Hepatocyte (in vitro differentiated cells): ENCODE data around the gene AP3D1. TPM values are rescaled to one million over a fixed set of nuclear protein-coding genes. Genes with fewer than 3 reads are reported as not detected.

Source experiments
- DNase-seq: peaks from one replicate; pipeline ENCODE4 v3.0.0-alpha.2; 2016; ENCODE audit warnings: low spot score
- H2AFZ ChIP-seq: fragments of 200-600 bp; sonication (generic); 2 replicates; pipeline ENCODE4 v1.6.0; 2016; ENCODE audit warnings: antibody characterized with exemption, mild to moderate bottlenecking
- H3K27ac ChIP-seq: fragments of 200-600 bp; sonication (generic); 2 replicates; pipeline ENCODE4 v1.5.1; 2016; ENCODE audit warnings: mild to moderate bottlenecking
- H3K27me3 ChIP-seq: fragments of 200-600 bp; sonication (generic); 2 replicates; pipeline ENCODE4 v1.6.1; 2016
- H3K36me3 ChIP-seq: fragments of 200-600 bp; sonication (generic); replicated peaks from 2 replicates; pipeline ENCODE4 v1.5.1; 2016; ENCODE audit warnings: low read depth; ENCODE audit not compliant: insufficient read depth
- H3K4me1 ChIP-seq: fragments of 200-600 bp; sonication (generic); 2 replicates; pipeline ENCODE4 v1.5.1; 2016; ENCODE audit warnings: mild to moderate bottlenecking, moderate library complexity; ENCODE audit not compliant: insufficient read depth
- H3K4me2 ChIP-seq: fragments of 200-600 bp; sonication (generic); 2 replicates; pipeline ENCODE4 v1.6.0; 2016
- H3K4me3 ChIP-seq: fragments of 200-600 bp; sonication (generic); 2 replicates; pipeline ENCODE4 v1.5.1; 2016; ENCODE audit warnings: mild to moderate bottlenecking
- H3K79me2 ChIP-seq: fragments of 200-600 bp; sonication (generic); 2 replicates; pipeline ENCODE4 v1.6.0; 2017; ENCODE audit warnings: mild to moderate bottlenecking
- H3K9me2 ChIP-seq: fragments of 200-600 bp; sonication (generic); replicated peaks from 2 replicates; pipeline ENCODE4 v1.6.0; 2017; ENCODE audit warnings: mild to moderate bottlenecking; ENCODE audit not compliant: insufficient read depth
- H3K9me3 ChIP-seq: fragments of 200-600 bp; sonication (generic); 2 replicates; pipeline ENCODE4 v1.5.1; 2016; ENCODE audit warnings: low read depth, mild to moderate bottlenecking
- H4K20me1 ChIP-seq: fragments of 200-600 bp; sonication (generic); 2 replicates; pipeline ENCODE4 v1.6.0; 2016; ENCODE audit warnings: mild to moderate bottlenecking; ENCODE audit not compliant: insufficient read depth, poor library complexity, severe bottlenecking
- EZH2 ChIP-seq: fragments of 200-600 bp; sonication (generic); IDR thresholded peaks from 2 replicates; pipeline ENCODE4 v1.6.1; 2016; ENCODE audit warnings: antibody characterized with exemption, mild to moderate bottlenecking, borderline replicate concordance
- EZH2phosphoT487 ChIP-seq: fragments of 200-600 bp; sonication (generic); IDR thresholded peaks from one replicate; pipeline ENCODE4 v1.6.1; 2018; ENCODE audit warnings: antibody characterized with exemption, mild to moderate bottlenecking, low read depth, moderate library complexity; ENCODE audit not compliant: unreplicated experiment, severe bottlenecking
- WGBS: methylation state at CpG from one replicate; pipeline ENCODE4 v1.1.6; 2016; ENCODE audit warnings: low lambda C conversion rate; ENCODE audit errors: missing lambda C conversion rate; 5-methylcytosine and 5-hydroxymethylcytosine counted together
- polyA plus RNA-seq: library from polyadenylated mRNA; unstranded; fragments of >200 nt; fragmentation: Nextera tagmentation; extraction: Ambion mirVana; gene quantifications from 2 replicates; pipeline ENCODE4 v1.2.1, GENCODE V29; 2016
- total RNA-seq: library from RNA; depleted of rRNA; stranded (reverse); fragments of >200 nt; gene quantifications from 2 replicates; pipeline ENCODE4 v1.2.3, GENCODE V29; 2014
- TF ChIP-seq, protein P1 (sequence below): fragments of 200-600 bp; sonication (generic); IDR thresholded peaks from 2 replicates; pipeline ENCODE4 v1.5.1; 2016; ENCODE audit warnings: antibody characterized with exemption, mild to moderate bottlenecking; ENCODE audit not compliant: poor library complexity

AP3D1 gene
- total and polyA plus RNA-seq, 2 experiments from 2014 or later, result 102 to 108 TPM

- no peak for TF ChIP-seq EZH2phosphoT487
- TF ChIP-seq, protein P1, sequence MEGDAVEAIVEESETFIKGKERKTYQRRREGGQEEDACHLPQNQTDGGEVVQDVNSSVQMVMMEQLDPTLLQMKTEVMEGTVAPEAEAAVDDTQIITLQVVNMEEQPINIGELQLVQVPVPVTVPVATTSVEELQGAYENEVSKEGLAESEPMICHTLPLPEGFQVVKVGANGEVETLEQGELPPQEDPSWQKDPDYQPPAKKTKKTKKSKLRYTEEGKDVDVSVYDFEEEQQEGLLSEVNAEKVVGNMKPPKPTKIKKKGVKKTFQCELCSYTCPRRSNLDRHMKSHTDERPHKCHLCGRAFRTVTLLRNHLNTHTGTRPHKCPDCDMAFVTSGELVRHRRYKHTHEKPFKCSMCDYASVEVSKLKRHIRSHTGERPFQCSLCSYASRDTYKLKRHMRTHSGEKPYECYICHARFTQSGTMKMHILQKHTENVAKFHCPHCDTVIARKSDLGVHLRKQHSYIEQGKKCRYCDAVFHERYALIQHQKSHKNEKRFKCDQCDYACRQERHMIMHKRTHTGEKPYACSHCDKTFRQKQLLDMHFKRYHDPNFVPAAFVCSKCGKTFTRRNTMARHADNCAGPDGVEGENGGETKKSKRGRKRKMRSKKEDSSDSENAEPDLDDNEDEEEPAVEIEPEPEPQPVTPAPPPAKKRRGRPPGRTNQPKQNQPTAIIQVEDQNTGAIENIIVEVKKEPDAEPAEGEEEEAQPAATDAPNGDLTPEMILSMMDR, result no peak
- TF ChIP-seq EZH2, result no peak
- WGBS, result 93% methylated on average over 15 of the region's 15 CpGs
- Histone ChIP-seq H3K9me2 (no peaks in the 10 kb centered on the region), H3K4me3 (no peak overlapping the region), H2AFZ (no peak overlapping the region), H4K20me1 (peaks cover 10% of the 10 kb centered on the region), H3K9me3 (no peaks in the 10 kb centered on the region), H3K27ac (no peak overlapping the region), H3K27me3 (no peaks in the 10 kb centered on the region), H3K79me2 (peaks cover 3% of the 10 kb centered on the region), H3K36me3 (no peaks in the 10 kb centered on the region), H3K4me2 (no peak overlapping the region), H3K4me1 (no peaks in the 10 kb centered on the region)
- DNase-seq, result no peak
These were observed 29.1 kb downstream of the AP3D1 start for GRCh38 chr19:2122251-2122650.

DNA sequence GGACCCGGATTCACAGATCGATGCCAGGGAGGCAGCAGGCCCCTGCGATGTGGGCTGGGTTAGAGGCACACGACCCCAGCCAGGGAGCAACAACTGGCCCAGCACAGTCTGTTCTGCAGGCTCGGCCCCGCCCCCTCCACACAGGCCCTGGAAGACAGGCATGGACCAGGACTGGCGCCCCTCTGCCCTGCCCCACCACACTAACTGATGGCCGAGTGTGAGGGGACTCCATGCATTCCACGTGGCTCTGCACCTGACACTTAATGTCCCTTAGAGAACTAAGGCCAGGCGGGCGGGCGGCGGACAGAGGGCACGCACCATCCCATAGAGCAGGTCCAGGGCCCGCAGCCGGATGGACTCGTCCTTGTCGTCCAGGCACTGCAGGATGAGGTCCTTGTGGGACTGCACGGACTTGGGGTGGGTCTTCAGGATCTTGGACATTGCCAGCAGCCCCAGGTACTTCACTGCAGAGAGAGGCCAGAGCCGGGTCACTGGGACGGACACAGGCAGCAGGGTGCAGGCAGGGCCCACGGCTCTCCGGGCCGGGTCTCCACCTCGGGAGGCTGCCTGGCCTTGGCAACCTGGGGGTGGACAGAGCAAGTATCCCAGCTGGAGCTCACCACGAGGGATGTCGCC is 29.8 kb downstream of the AP3D1 start:
- no peak for TF ChIP-seq EZH2phosphoT487
- no peak for TF ChIP-seq EZH2
- TF ChIP-seq, protein P1, result no peak
- peaks cover 3% of the 10 kb centered on the region for H3K79me2 ChIP-seq
- no peaks in the 10 kb centered on the region for H3K4me1 ChIP-seq
- no peaks in the 10 kb centered on the region for H3K27me3 ChIP-seq
- H3K4me3 ChIP-seq, result no peak overlapping the region
- 96% methylated on average over 27 of the region's 27 CpGs for WGBS
- H3K36me3 ChIP-seq, result no peaks in the 10 kb centered on the region
- no peaks in the 10 kb centered on the region for H3K9me3 ChIP-seq
- no peaks in the 10 kb centered on the region for H3K9me2 ChIP-seq
- no peak for DNase-seq
- no peak overlapping the region for H2AFZ ChIP-seq
- peaks cover 10% of the 10 kb centered on the region for H4K20me1 ChIP-seq
- no peak overlapping the region for H3K27ac ChIP-seq
- H3K4me2 ChIP-seq, result no peak overlapping the region

DNA sequence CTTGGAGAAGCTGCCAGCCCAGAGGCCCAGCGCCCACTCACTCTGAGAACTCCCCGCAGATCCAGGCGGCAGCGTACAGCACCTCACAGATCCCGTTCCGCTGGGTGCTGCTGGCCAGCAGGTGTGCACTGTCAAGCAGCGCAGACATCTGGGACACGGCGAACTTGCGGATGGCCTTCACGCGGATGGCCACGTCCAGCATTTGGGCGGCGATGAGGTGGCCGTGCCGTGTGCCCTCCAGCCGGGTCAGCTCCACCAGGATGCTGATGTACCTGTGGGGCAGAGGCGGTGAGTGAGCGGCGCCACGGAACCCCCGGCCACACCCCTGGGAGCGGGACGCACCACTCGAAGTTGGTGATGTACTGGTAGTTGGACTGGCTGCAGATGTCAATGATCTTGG is 30.5 kb downstream of the AP3D1 start:
- Histone ChIP-seq H3K79me2 (peaks cover 3% of the 10 kb centered on the region), H3K9me3 (no peaks in the 10 kb centered on the region), H3K4me2 (no peak overlapping the region), H3K4me1 (no peaks in the 10 kb centered on the region), H3K9me2 (no peaks in the 10 kb centered on the region), H3K27me3 (no peaks in the 10 kb centered on the region), H3K27ac (no peak overlapping the region), H3K4me3 (no peak overlapping the region), H3K36me3 (no peaks in the 10 kb centered on the region), H2AFZ (no peak overlapping the region), H4K20me1 (peaks cover 10% of the 10 kb centered on the region)
- WGBS, result 97% methylated on average over 26 of the region's 26 CpGs
- no peak for DNase-seq
- TF ChIP-seq EZH2phosphoT487, result no peak
- TF ChIP-seq EZH2, result no peak
- TF ChIP-seq, protein P1, result no peak
